Mesothelial cell of epicardium (in vitro differentiated cells): ENCODE data around the gene TMEM236. TPM values are rescaled to one million over a fixed set of nuclear protein-coding genes. Genes with fewer than 3 reads are reported as not detected.
A peak's percentile ranks its signal among the peaks of the same experiment; 100 is the strongest.
"Not testable (repeated sequence)": the region's sequence is repeated elsewhere in the genome, so short reads cannot be mapped to it uniquely, and the experiment has no call there.

Experiments used
- DNase-seq, 2 experiments: peaks; one replicate each; pipeline ENCODE4 v3.0.0; 2021; ENCODE audit warnings: low spot score in 2 of 2; ENCODE audit not compliant: unreplicated experiment in 2 of 2
- H3K27ac Mint-ChIP-seq: 2 replicates; pipeline ENCODE4 v1.8.0; 2021; ENCODE audit warnings: mixed read lengths
- H3K27me3 Mint-ChIP-seq: 2 replicates; pipeline ENCODE4 v1.8.0; 2021; ENCODE audit warnings: low read depth, mixed read lengths
- H3K36me3 Mint-ChIP-seq: 2 replicates; pipeline ENCODE4 v1.8.0; 2021; ENCODE audit warnings: mixed read lengths
- H3K4me1 Mint-ChIP-seq: 2 replicates; pipeline ENCODE4 v1.8.0; 2021; ENCODE audit warnings: mixed read lengths
- H3K4me3 Mint-ChIP-seq: 2 replicates; pipeline ENCODE4 v1.8.0; 2021; ENCODE audit warnings: mild to moderate bottlenecking, moderate library complexity, mixed read lengths
- H3K9me3 Mint-ChIP-seq: 2 replicates; pipeline ENCODE4 v1.8.0; 2021; ENCODE audit warnings: mixed read lengths
- CTCF ChIP-seq: fragments of 200-600 bp; sonication (generic); IDR thresholded peaks from one replicate; pipeline ENCODE4 v1.5.0; 2021; ENCODE audit warnings: antibody characterized with exemption; ENCODE audit not compliant: unreplicated experiment
- total RNA-seq: library from RNA; stranded (reverse); gene quantifications from 3 replicates; pipeline ENCODE4 v1.2.1, GENCODE V29; 2021

The TMEM236 gene
- total RNA-seq, 1 donor from 2014 or later = 0.04 TPM

- no peak for DNase-seq
- Mint-ChIP-seq H3K27ac (no peak overlapping the region), H3K9me3 (no peaks in the 10 kb centered on the region), H3K4me3 (no peak overlapping the region), H3K4me1 (no peaks in the 10 kb centered on the region), H3K27me3 (no peaks in the 10 kb centered on the region), H3K36me3 (peaks cover 47% of the 10 kb centered on the region)
- TF ChIP-seq CTCF = no peak
Measured at GRCh38 chr10:17712053-17712452, 39.9 kb upstream of the TMEM236 start.

DNA sequence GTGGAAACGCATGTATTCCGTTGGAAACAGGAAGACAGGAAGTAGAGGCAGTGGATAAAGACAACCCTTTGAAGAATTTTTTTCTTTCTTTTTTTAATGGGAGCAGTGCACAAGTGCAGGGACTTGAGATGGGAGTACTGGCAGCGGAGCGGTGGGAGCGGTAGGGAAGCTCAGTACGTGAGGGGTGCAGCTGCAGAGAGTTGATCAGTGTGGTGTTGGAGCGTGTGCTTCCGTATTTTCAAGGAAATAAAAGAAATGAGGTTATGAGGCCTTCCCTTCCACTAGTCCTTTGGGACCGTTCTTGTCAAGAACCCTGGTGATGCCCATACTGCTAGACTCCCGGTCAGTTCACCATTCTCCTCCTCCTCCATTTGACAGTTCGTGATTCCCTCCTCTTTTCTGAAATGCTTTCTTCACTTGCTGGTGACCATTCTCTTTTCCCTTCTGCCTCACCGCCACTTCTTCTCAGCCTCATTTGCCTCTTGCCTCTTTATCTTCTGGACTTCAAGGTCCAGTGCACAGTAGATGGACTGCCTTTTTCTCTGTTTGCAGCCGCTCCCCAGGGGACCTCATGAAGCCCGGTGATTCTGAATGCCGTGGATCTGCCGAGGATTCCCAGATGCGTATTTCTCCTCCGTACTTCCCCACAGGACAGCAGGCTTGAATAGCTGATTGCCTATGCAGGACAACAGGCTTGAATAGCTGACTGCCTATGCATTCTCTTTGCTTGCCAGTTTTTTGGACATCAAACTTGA, 39.1 kb upstream of the TMEM236 start:
- peak overlapping the region; percentile 3 for H3K4me3 Mint-ChIP-seq
- no peak for DNase-seq

GRCh38 chr10:17713758-17714157, 38.2 kb upstream of the TMEM236 start:
- H3K4me1 Mint-ChIP-seq = no peaks in the 10 kb centered on the region
- no peak for DNase-seq
- no peak for TF ChIP-seq CTCF
- H3K9me3 Mint-ChIP-seq = peaks cover 5% of the 10 kb centered on the region
- peaks cover 56% of the 10 kb centered on the region for H3K36me3 Mint-ChIP-seq
- no peak overlapping the region for H3K4me3 Mint-ChIP-seq
- H3K27ac Mint-ChIP-seq = no peak overlapping the region
- H3K27me3 Mint-ChIP-seq = no peaks in the 10 kb centered on the region

More for the DNA sequence above, 39.1 kb upstream of the TMEM236 start:
- H3K27ac Mint-ChIP-seq = no peak overlapping the region
- H3K36me3 Mint-ChIP-seq = peaks cover 50% of the 10 kb centered on the region
- no peaks in the 10 kb centered on the region for H3K27me3 Mint-ChIP-seq
- peaks cover 5% of the 10 kb centered on the region for H3K9me3 Mint-ChIP-seq
- TF ChIP-seq CTCF = no peak
- H3K4me1 Mint-ChIP-seq = no peaks in the 10 kb centered on the region

- Mint-ChIP-seq H3K9me3 (peaks cover 11% of the 10 kb centered on the region), H3K27ac (no peak overlapping the region), H3K36me3 (peaks cover 60% of the 10 kb centered on the region), H3K27me3 (no peaks in the 10 kb centered on the region), H3K4me1 (no peaks in the 10 kb centered on the region), H3K4me3 (no peak overlapping the region)
- DNase-seq = no peak
- TF ChIP-seq CTCF = no peak
Measured at GRCh38 chr10:17716161-17716560, 35.8 kb upstream of the TMEM236 start.

DNA sequence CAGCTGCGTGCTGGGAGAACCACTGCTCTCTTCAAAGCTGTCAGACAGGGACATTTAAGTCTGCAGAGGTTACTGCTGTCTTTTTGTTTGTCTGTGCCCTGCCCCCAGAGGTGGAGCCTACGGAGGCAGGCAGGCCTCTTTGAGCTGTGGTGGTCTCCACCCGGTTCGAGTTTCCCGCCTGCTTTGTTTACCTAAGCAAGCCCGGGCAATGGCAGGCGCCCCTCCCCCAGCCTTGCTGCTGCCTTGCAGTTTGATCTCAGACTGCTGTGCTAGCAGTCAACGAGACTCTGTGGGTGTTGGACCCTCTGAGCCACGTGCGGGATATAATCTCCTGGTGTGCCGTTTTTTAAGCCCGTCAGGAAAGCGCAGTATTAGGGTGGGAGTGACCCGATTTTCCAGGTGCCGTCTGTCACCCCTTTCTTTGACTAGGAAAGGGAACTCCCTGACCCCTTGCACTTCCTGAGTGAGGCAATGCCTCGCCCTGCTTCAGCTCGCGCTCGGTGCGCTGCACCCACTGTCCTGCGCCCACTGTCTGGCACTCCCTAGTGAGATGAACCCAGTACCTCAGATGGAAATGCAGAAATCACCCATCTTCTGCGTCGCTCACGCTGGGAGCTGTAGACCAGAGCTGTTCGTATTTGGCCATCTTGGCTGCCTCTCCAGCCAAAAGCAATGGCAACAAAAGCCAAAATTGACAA, 29.5 kb upstream of the TMEM236 start:
- H3K4me1 Mint-ChIP-seq, H3K9me3 Mint-ChIP-seq, H3K27ac Mint-ChIP-seq, DNase-seq, H3K27me3 Mint-ChIP-seq, H3K4me3 Mint-ChIP-seq: not testable (repeated sequence)
- H3K36me3 Mint-ChIP-seq = peaks cover 43% of the 10 kb centered on the region

DNA sequence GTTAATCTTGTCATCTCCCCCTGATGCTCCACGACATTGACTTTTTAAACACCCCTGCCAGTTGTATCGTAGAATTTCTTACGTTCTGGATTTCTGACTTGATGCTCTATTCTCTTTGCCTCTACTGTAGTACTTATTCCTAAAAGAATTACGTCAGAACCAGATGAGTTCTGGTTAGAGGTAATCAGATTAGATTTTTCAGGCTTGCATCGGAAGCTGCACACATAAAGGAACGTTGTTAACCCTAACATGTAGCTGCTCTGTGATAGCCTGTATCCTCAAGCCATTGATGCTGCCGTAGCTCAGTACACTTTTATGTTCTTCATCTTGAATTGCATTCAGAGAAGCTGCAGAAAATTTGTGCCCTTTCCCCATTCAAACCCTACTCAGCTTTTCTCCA, 26.3 kb upstream of the TMEM236 start:
- H3K9me3 Mint-ChIP-seq = no peaks in the 10 kb centered on the region
- TF ChIP-seq CTCF = no peak
- peaks cover 3% of the 10 kb centered on the region for H3K4me1 Mint-ChIP-seq
- peaks cover 21% of the 10 kb centered on the region for H3K36me3 Mint-ChIP-seq
- no peak for DNase-seq
- H3K27ac Mint-ChIP-seq = no peak overlapping the region
- no peaks in the 10 kb centered on the region for H3K27me3 Mint-ChIP-seq
- no peak overlapping the region for H3K4me3 Mint-ChIP-seq
